ENCODE results near the gene CHST11.

The CHST11 gene

GRCh38 chr12:104634044-104634443 lies 177.3 kb downstream of the CHST11 start:
- no peak for DNase-seq (ENCODE audit: low read depth)

GRCh38 chr12:104634852-104635251 lies 178.1 kb downstream of the CHST11 start:
- DNase-seq (ENCODE audit: low read depth) = no peak

GRCh38 chr12:104635607-104636343 lies 179.0 kb downstream of the CHST11 start:
- DNase-seq (ENCODE audit: low read depth) = no peak

- DNase-seq (ENCODE audit: low read depth) = no peak
Measured at GRCh38 chr12:104636496-104636895, 179.7 kb downstream of the CHST11 start.

GRCh38 chr12:104637604-104638003 lies 180.9 kb downstream of the CHST11 start:
- DNase-seq (ENCODE audit: low read depth) = no peak

GRCh38 chr12:104638218-104638850 lies 181.6 kb downstream of the CHST11 start:
- DNase-seq (ENCODE audit: low read depth) = no peak

GRCh38 chr12:104638851-104639240 lies 182.1 kb downstream of the CHST11 start:
- no peak for DNase-seq (ENCODE audit: low read depth)

GRCh38 chr12:104640956-104641355 lies 184.2 kb downstream of the CHST11 start:
- DNase-seq (ENCODE audit: low read depth) = no peak

- no peak for DNase-seq (ENCODE audit: low read depth)
Measured at GRCh38 chr12:104641862-104642261, 185.1 kb downstream of the CHST11 start.

- DNase-seq (ENCODE audit: low read depth) = no peak
Measured at GRCh38 chr12:104643093-104643818, 186.5 kb downstream of the CHST11 start.

GRCh38 chr12:104643819-104644669 lies 187.3 kb downstream of the CHST11 start:
- DNase-seq (ENCODE audit: low read depth) = no peak

GRCh38 chr12:104648756-104649155 lies 192.0 kb downstream of the CHST11 start:
- DNase-seq (ENCODE audit: low read depth) = no peak

- no peak for DNase-seq (ENCODE audit: low read depth)
Measured at GRCh38 chr12:104649217-104649824, 192.6 kb downstream of the CHST11 start.

GRCh38 chr12:104649921-104650320 lies 193.2 kb downstream of the CHST11 start:
- no peak for DNase-seq (ENCODE audit: low read depth)

GRCh38 chr12:104650541-104650940 lies 193.8 kb downstream of the CHST11 start:
- no peak for DNase-seq (ENCODE audit: low read depth)

GRCh38 chr12:104651811-104652210 lies 195.1 kb downstream of the CHST11 start:
- DNase-seq (ENCODE audit: low read depth) = no peak

GRCh38 chr12:104652358-104652757 lies 195.6 kb downstream of the CHST11 start:
- no peak for DNase-seq (ENCODE audit: low read depth)

- DNase-seq (ENCODE audit: low read depth) = no peak
Measured at GRCh38 chr12:104652910-104653309, 196.2 kb downstream of the CHST11 start.

- DNase-seq (ENCODE audit: low read depth) = no peak
Measured at GRCh38 chr12:104653730-104654664, 197.2 kb downstream of the CHST11 start.
